KMS-11 (cell line): ENCODE results near the gene KNOP1.

ENCODE experiments used
- H2AFZ ChIP-seq: fragments of 200-600 bp; sonication (generic); 2 replicates; pipeline ENCODE4 v1.6.1; 2016; ENCODE audit warnings: antibody characterized with exemption, mixed run types, low read depth
- H3K27ac ChIP-seq: fragments of 200-600 bp; sonication (generic); 2 replicates; pipeline ENCODE4 v1.6.1; 2016; ENCODE audit warnings: mild to moderate bottlenecking, mixed run types
- H3K27me3 ChIP-seq: fragments of 200-600 bp; sonication (generic); 2 replicates; pipeline ENCODE4 v1.6.1; 2017; ENCODE audit warnings: mild to moderate bottlenecking, low read depth, mixed run types, moderate library complexity; ENCODE audit not compliant: insufficient read depth
- H3K36me3 ChIP-seq: fragments of 200-600 bp; sonication (generic); 2 replicates; pipeline ENCODE4 v1.6.1; 2017; ENCODE audit warnings: mild to moderate bottlenecking, mixed run types; ENCODE audit not compliant: insufficient read depth
- H3K4me1 ChIP-seq: fragments of 200-600 bp; sonication (generic); 2 replicates; pipeline ENCODE4 v1.6.1; 2016; ENCODE audit warnings: mild to moderate bottlenecking, low read depth, mixed run types; ENCODE audit not compliant: poor library complexity, severe bottlenecking
- H3K4me2 ChIP-seq: fragments of 200-600 bp; sonication (generic); 2 replicates; pipeline ENCODE4 v1.7.0; 2016; ENCODE audit warnings: mild to moderate bottlenecking, mixed run types
- H3K4me3 ChIP-seq: fragments of 200-600 bp; sonication (generic); IDR thresholded peaks from 2 replicates; pipeline ENCODE4 v1.6.1; 2017; ENCODE audit warnings: low read depth, low read length, mixed read lengths; ENCODE audit not compliant: insufficient read depth
- H3K79me2 ChIP-seq: fragments of 200-600 bp; sonication (generic); 2 replicates; pipeline ENCODE4 v1.6.1; 2016; ENCODE audit warnings: low read depth, mixed run types; ENCODE audit not compliant: insufficient read depth
- H3K9ac ChIP-seq: fragments of 200-600 bp; sonication (generic); 2 replicates; pipeline ENCODE4 v1.6.1; 2016; ENCODE audit warnings: mild to moderate bottlenecking, mixed run types
- H4K20me1 ChIP-seq: fragments of 200-600 bp; sonication (generic); 2 replicates; pipeline ENCODE4 v1.6.1; 2016; ENCODE audit warnings: mild to moderate bottlenecking, mixed run types; ENCODE audit not compliant: insufficient read depth
- CTCF ChIP-seq: fragments of 200-600 bp; sonication (generic); conservative IDR thresholded peaks from 2 replicates; pipeline ENCODE4 v1.6.1; 2017; ENCODE audit warnings: low read depth, mild to moderate bottlenecking, antibody characterized with exemption, low read length, moderate library complexity, mixed read lengths

KNOP1 gene

GRCh38 chr16:19744670-19745069 is 26.6 kb upstream of the KNOP1 start:
- no peak overlapping the region for H3K27ac ChIP-seq
- H3K4me1 ChIP-seq: no peaks in the 10 kb centered on the region
- H3K9ac ChIP-seq: no peak overlapping the region
- no peak overlapping the region for H3K4me3 ChIP-seq
- no peaks in the 10 kb centered on the region for H3K27me3 ChIP-seq
- no peaks in the 10 kb centered on the region for H3K36me3 ChIP-seq
- no peak for TF ChIP-seq CTCF
- H3K79me2 ChIP-seq: no peaks in the 10 kb centered on the region
- H3K4me2 ChIP-seq: no peak overlapping the region
- H2AFZ ChIP-seq: no peak overlapping the region
- no peaks in the 10 kb centered on the region for H4K20me1 ChIP-seq

GRCh38 chr16:19743816-19744159 is 25.8 kb upstream of the KNOP1 start:
- no peaks in the 10 kb centered on the region for H3K4me1 ChIP-seq
- no peak overlapping the region for H3K4me3 ChIP-seq
- no peak overlapping the region for H3K4me2 ChIP-seq
- H3K27me3 ChIP-seq: no peaks in the 10 kb centered on the region
- H3K9ac ChIP-seq: no peak overlapping the region
- H3K27ac ChIP-seq: no peak overlapping the region
- no peak for TF ChIP-seq CTCF
- no peak overlapping the region for H2AFZ ChIP-seq
- no peaks in the 10 kb centered on the region for H3K79me2 ChIP-seq
- H3K36me3 ChIP-seq: no peaks in the 10 kb centered on the region
- H4K20me1 ChIP-seq: no peaks in the 10 kb centered on the region

GRCh38 chr16:19741354-19741753 is 23.3 kb upstream of the KNOP1 start:
- H2AFZ ChIP-seq: no peak overlapping the region
- no peak overlapping the region for H3K27ac ChIP-seq
- H3K4me3 ChIP-seq: no peak overlapping the region
- H4K20me1 ChIP-seq: no peaks in the 10 kb centered on the region
- no peaks in the 10 kb centered on the region for H3K36me3 ChIP-seq
- no peaks in the 10 kb centered on the region for H3K4me1 ChIP-seq
- H3K79me2 ChIP-seq: no peaks in the 10 kb centered on the region
- no peaks in the 10 kb centered on the region for H3K27me3 ChIP-seq
- TF ChIP-seq CTCF: no peak
- H3K4me2 ChIP-seq: no peak overlapping the region
- H3K9ac ChIP-seq: no peak overlapping the region

GRCh38 chr16:19737306-19738038 is 19.4 kb upstream of the KNOP1 start:
- Histone ChIP-seq H3K36me3 (no peaks in the 10 kb centered on the region), H2AFZ (no peak overlapping the region), H3K27me3 (no peaks in the 10 kb centered on the region), H4K20me1 (no peaks in the 10 kb centered on the region), H3K27ac (no peak overlapping the region), H3K4me1 (no peaks in the 10 kb centered on the region), H3K4me3 (no peak overlapping the region), H3K9ac (no peak overlapping the region), H3K79me2 (no peaks in the 10 kb centered on the region), H3K4me2 (no peak overlapping the region)
- TF ChIP-seq CTCF: no peak
